ENCODE measurements around the gene ZHX3.
"Not testable (repeated sequence)": the region's sequence is repeated elsewhere in the genome, so short reads cannot be mapped to it uniquely, and the experiment has no call there.

Gene ZHX3

GRCh38 chr20:41135888-41136679 lies 181.4 kb downstream of the ZHX3 start:
- DNase-seq (ENCODE audit: low read depth in 3 of 3), result no peak

GRCh38 chr20:41135187-41135887 lies 182.2 kb downstream of the ZHX3 start:
- DNase-seq (ENCODE audit: low read depth in 3 of 3), result peak in 2 of 3 experiments; percentile 40 to 63

GRCh38 chr20:41134362-41135186 lies 183.0 kb downstream of the ZHX3 start:
- DNase-seq (ENCODE audit: low read depth in 3 of 3), result no peak

GRCh38 chr20:41133709-41134361 lies 183.7 kb downstream of the ZHX3 start:
- DNase-seq (ENCODE audit: low read depth in 3 of 3), result peak in 2 of 3 experiments; percentile 43 to 70

- not testable (repeated sequence) for DNase-seq (ENCODE audit: low read depth in 3 of 3)
Observed at GRCh38 chr20:41132388-41132775, 185.1 kb downstream of the ZHX3 start.

- DNase-seq (ENCODE audit: low read depth in 3 of 3), result no peak
Observed at GRCh38 chr20:41131594-41132387, 185.7 kb downstream of the ZHX3 start.

Data from stimulated activated CD4-positive, alpha-beta T cell treated with anti-CD3 and anti-CD28 coated beads, TNF-alpha, amount 100 ng/mL, for 24 hours (primary cell).